SU-DHL-6 (cell line): ENCODE measurements around the gene TRPM3.

Source experiments
- CTCF ChIP-seq: fragments of 200-600 bp; sonication (generic); IDR thresholded peaks from one replicate; pipeline ENCODE4 v1.5.1; 2017; ENCODE audit warnings: antibody characterized with exemption, mild to moderate bottlenecking, low read length, moderate library complexity; ENCODE audit not compliant: insufficient read depth, poor library complexity, severe bottlenecking
- EZH2phosphoT487 ChIP-seq: fragments of 200-600 bp; sonication (generic), shearing (Covaris generic); conservative IDR thresholded peaks from 2 replicates; pipeline ENCODE4 v1.6.1; 2018; ENCODE audit warnings: mild to moderate bottlenecking, antibody characterized with exemption, low read length, moderate library complexity, mixed read lengths

DNA sequence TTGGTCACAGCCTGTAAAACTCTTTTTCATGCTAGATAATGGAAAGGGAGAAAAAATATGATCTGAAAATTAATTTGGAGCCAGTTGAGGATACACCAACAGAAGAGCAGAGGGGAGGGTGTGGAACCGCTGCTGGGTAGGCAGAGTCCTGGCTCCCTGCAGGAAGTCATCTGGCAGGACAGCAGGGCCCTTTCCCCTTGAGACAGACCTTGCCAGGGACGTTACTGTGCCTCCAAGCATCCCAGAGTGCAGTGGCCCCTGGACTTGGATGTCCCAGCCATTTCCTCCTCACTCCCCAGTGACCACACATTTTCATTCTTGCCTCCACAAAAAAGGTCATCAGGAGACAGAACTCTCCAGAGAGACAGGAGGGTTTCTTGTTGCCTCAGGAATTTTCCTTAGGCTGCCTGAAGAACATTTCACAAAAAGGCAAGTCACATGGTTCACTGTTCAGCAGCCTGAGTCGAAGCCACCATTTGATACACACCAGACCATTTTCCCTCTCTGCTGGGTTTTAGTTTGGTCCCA, 5.9 kb downstream of the TRPM3 start:
- TF ChIP-seq CTCF (no peak), EZH2phosphoT487 (no peak)
